Activated CD4-positive, alpha-beta T cell treated with anti-CD3 and anti-CD28 coated beads for 48 hours (primary cell): Measurements from ENCODE around the gene KMT2C.
"Not testable (repeated sequence)": the region's sequence is repeated elsewhere in the genome, so short reads cannot be mapped to it uniquely, and the experiment has no call there.

ENCODE experiments used
- DNase-seq: peaks from one replicate; pipeline ENCODE4 v3.0.0-alpha.2; 2020

The KMT2C gene

DNA sequence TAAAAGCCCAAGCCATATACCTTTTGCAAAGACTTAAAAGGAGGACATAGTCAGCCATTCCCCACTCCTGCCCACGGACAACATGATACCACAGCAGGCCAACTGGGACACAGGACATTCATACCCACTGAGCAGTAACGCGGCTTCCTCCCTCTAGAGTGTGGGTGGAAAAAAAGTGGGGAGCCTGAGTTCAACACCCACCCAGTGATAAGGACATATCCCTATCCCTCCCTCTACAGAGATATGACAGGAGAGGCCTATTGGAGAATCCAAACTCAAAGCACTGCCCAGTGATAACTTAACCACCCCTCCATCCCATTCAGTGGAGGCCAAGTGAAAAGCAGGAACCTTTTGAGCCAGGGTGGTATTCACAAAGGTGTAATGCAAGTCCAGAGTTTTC lies 148.8 kb downstream of the KMT2C start:
- not testable (repeated sequence) for DNase-seq

DNA sequence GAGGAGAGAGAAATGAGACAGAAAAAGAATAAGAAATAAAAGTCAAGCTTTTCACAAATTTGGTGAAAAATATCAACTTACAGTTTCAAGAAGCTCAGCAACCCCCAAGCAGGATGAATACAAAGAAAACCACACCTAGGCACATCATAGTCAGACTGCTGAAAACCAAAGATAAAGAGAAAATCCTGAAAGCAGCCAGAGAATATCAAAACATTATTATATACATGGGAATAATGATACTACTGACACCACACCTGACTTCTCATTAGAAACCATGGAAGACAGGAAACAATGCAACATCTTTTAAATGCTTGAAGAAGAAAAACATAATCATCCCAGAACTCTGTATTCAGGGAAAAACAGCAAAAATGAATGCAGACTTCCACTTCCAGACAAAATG lies 149.6 kb downstream of the KMT2C start:
- not testable (repeated sequence) for DNase-seq

DNA sequence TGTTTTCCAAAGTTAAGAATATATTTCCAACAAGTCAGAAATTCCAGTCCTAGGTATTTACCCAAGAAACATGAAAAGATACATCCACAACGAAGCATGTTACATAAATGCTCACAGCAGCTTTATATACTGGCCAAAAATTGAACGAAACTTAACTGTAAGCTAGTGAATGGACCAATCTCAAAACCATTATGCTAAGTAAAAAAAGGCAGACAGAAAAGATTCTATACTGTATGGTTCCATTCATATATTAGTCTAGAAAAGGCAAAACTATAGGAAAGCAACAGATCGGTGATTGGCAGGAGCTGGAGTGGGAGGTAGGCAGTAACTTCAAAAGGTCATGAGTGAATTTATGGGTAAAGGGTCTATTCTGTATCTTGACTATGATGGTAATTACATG lies 150.8 kb downstream of the KMT2C start:
- not testable (repeated sequence) for DNase-seq

DNA sequence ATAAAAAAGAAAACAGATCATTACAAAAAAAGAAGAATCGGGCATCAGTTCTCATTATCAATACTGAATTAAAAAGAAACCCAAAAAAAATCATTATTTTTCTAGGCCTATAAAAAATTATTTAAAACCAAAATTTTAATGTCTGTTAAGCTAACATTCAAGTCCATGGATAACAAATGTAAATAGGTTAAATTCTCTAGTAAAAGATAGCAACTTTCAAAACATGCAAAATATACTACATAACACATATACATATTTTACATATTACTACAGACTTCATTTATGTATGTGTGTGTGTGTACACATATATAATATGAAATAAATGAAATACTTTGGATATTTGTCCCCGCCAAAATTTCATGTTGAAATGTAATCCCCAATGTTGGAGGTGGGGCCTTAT lies 158.1 kb downstream of the KMT2C start:
- not testable (repeated sequence) for DNase-seq

DNA sequence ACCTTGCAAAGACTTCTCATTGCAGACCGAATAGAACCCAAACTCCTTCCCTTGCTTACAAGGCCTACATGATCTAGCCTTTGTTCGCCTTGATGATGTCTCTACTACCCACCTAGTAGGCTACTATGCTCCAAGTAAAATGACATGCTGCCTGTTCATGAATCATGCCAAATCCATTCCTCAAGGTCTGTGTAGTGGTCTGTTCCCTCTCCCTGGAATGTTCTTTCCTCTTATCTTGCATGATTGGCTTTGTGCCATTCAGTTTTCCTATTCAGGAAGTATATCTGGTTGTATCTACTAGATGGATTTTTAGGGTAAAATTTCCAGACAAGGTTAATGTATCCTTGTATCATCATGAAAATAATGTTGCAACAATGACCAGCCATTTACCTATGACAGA lies 165.4 kb downstream of the KMT2C start:
- DNase-seq, result not testable (repeated sequence)

DNA sequence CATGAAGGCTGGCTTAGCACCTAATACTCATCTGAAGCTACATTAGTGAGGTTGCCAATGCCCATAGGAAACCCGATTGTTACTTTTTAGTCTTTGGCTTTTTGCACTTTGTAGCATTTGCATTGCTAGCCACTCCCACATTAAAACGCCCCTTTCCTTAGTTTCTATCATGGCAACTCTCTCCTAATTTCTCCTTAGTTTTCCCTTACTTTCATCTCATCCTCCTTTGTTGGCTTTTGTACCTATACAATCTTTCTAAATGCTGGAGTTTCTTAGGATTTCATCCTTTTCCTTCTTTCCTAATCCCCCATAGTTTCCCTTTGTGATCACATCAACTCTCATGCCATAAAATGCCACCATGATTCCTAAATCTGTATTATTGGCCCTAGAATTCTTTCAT lies 168.9 kb downstream of the KMT2C start:
- not testable (repeated sequence) for DNase-seq

DNA sequence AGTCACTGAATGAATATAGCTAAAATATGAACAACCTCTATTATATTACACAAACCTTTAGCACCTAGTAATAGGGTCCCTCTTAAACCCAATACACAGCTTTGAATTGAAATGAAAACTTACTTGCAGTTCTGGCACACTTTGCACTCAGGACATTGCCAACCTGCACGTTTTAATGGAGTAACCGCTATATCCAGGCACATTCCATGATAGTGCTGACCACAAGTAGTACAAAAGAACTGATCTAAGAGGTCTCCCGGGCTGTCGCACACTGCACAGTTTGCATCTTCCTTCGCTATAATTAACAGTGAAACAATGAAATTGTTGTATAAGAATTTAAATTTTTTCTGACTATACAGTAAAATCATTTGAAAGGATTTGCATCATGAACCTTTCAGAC lies 170.9 kb downstream of the KMT2C start:
- DNase-seq, result not testable (repeated sequence)

DNA sequence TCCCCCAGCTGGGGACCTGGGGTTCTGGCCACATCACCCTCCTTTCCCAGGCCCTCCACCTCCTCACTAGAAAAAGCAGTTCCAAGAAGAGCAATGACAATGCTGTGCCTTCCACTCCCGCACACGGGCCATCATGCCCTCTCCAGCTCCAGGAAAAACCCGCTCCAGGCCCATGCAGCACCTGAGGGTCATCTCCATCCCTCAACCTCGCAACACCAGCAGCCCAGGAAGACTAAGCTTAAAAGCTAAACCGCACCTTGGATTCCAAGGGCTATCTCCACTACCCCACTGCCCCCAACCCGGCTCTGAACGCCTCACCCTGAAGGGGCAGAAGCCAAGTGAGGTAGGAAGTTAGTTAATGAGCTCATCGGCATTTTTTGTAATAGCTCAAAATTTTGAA lies 173.7 kb downstream of the KMT2C start:
- not testable (repeated sequence) for DNase-seq

DNA sequence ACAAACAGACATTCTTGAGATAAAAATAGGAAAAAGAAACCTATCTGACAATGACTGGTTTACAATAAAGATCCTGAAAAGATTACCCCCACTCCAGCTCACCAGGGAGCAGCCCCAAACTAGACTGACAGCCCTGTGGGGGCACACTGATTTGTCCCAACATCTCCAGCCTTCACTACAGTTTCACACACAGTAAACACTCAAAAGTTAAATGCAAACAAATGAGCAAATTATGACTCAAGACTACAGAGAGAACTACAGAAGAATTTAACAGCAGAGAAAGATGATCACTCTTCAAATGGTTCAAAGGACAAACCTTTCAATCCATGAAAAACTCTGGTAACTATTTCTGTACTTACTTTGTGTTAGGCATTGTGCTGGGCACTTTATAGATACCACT lies 176.2 kb downstream of the KMT2C start:
- not testable (repeated sequence) for DNase-seq

DNA sequence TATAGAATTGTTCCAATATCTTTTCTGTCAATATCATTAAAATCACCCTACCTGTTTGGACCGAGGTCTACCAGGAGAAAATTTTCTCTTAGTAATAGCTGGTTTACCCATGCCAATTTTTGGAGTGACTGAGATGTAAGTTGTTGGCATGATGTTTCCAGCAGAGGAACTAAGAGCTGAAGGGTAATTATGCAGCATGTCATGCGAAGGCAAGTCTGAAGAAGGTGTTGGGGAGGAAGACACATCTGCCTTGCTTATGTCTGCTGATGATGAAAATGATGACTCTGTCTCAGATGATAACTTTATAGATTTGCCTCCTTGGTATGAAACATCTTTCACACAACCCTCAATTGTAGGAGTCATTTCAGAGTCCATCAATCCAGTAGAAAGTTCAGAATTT lies 188.0 kb downstream of the KMT2C start:
- DNase-seq, result not testable (repeated sequence)

DNA sequence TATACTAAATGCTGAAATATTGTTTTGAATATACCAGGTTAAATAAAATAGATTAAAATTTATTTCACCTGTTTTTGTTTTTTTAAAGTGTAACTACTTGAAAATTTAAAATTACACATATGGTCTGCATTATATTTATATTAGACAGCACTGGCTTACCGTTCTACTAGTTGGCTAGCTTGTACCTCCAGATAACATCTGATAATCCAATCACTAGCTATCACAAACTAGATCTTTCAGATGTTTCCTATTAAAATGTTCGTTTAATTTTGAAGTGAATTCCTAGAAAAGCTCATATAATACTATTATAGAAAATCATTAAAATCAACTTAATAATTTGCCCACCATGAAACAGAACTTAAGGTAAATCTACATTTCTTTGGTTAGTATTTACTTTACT lies 190.4 kb downstream of the KMT2C start:
- not testable (repeated sequence) for DNase-seq

DNA sequence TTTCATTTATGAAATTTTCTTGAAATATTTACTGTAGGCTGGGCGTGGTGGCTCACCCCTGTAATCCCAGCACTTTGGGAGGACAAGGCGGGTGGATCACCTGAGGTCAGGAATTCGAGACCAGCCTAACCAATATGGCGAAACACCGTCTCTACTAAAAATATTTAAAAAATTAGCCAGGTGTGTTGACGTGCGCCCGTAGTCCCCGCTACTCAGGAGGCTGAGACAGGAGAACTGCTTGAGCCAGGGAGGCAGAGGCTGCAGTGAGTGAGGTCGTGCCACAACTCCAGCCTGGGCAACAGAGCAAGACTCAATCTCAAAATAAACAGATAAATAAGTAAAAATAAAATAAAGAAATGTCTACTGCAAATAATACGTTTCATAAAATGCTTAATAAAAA lies 192.3 kb downstream of the KMT2C start:
- not testable (repeated sequence) for DNase-seq

DNA sequence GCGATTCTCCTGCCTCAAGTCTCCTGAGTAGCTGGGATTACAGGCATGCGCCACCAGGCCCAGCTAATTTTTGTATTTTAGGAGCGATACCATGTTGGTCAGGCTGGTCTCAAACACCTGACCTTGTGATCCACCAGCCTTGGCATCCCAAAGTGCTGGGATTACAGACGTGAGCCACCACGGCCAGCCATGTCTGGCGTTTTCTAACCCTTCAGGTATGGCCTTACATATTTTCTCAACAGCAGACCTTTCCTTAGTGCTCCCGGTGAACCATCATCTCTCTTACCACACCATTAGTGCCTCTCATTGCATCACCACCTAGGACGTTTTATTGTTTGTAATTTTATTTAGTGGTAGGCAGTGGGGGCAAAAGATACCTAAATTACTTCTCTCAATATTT lies 194.5 kb downstream of the KMT2C start:
- DNase-seq, result not testable (repeated sequence)

DNA sequence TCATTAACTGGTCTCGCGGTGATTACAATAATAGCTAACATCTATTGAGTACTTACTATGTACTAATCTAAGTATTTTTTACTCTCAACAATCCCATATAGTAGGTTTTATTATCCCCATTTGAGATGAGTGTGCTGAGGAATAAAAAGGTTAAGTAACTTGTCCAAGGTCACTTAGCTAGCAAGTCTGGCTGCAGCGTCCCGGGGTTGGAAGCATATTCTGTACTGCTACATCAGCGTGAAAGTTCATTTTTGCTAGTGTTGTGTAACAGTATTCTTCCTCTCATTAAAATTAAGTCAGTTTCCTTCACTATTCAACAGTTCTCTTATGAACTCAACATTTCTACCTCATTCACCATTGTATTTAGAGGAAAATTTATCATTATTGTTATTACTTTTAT lies 199.5 kb downstream of the KMT2C start:
- not testable (repeated sequence) for DNase-seq

DNA sequence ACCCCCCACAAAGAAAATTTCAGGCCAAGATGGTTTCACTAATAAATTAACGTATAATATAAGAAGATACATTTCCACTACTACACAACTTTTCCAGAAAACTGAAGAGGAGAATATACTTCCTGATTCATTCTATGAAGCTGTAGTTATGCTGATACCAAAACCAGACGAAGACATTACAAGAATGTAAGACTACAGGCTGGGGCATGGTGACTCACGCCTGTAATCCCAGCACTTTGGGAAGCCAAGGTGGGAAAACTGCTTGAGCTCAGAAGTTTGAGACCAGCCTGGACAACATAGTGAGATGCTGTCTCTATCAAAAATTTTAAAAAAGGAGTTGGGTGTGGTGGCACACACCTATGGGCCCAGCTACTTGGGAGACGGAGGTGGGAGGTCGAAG lies 201.4 kb downstream of the KMT2C start:
- DNase-seq, result not testable (repeated sequence)

DNA sequence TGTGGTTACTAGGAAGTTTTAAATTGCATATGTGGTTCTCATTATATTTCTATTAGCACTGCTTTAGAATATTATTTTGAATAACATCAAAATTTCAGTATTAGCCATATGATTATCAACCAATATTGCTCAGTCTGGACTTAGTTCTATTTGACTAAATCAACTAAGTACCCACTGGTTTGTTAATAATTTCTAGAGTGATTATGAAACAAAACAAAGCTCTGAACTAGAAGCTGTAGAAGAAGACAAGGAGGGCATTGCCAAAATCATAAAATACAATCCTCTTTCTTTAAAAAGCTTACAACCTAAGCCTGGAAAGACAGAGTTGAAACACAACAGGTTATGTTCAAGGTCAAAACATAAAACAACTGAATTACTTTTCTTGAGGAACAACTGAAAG lies 204.7 kb downstream of the KMT2C start:
- DNase-seq, result no peak

DNA sequence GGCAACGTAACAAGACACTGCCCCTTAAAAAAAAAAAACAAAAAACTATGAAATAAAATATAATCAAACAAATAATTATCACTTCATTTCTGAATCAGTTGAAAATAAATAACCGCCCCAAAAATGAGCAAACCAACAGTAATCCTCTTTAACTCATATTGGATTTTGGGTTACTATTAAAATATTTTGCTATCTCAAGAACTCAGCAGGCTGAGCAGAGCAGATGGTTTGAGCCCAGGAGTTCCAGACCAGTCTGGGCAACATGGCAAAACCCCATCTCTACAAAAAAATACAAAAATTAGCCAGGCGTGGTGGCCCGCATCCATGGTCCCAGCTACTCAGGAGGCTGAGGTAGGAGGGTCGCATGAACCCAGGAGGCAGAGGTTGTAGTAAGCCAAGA lies 216.2 kb downstream of the KMT2C start:
- DNase-seq, result not testable (repeated sequence)

DNA sequence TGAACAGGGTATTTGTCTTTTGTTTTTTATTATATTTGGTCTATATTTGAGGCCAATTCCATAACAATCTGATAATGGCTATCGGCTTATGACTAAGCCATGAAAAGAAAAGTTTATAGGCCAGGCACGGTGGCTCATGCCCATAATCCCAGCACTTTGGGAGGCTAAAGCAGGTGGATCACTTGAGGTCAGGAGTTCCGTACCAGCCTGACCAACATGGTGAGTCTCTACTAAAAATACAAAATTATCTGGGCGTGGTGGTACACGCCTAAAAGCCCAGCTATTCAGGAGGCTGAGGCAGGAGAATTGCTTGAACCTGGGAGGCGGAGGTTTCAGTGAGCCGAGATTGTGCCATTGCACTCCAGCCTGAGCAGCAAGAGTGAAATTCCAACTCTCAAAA lies 227.0 kb downstream of the KMT2C start:
- not testable (repeated sequence) for DNase-seq

DNA sequence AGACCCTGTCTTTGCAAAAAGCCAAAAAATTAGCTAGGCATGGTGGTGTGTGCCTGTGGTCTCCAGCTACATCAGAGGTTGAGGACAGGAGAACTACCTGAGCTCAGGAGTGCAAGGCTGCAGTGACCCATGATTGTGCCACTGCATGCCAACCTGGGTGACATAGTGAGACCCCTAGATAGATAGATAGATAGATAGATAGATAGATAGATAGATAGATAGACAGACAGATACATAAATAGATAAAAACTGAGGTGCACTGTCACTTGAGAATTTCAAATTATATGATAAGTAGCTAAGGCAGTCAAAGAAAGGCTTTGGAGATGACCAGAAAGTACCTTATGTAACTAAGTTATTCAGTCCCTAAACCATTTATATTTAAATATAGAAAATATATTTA lies 231.4 kb downstream of the KMT2C start:
- not testable (repeated sequence) for DNase-seq

DNA sequence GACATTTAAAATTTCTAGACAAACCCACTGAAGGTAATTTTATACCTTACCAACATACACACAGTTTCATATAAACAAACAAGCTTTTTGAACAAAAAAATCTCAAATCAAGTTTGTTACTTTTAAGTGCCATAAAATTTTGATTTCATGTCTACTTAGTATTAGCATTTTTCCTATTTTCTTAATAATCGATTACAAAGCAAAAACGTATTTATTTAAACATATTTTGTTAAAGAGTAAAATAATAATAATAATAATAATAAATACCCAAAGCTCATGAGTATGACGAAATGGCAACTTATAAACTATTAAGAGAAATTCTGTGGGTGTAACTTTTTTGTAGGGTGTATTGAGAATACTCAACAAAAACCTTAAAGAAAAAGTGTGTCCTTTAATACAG lies 232.7 kb downstream of the KMT2C start:
- DNase-seq, result no peak

DNA sequence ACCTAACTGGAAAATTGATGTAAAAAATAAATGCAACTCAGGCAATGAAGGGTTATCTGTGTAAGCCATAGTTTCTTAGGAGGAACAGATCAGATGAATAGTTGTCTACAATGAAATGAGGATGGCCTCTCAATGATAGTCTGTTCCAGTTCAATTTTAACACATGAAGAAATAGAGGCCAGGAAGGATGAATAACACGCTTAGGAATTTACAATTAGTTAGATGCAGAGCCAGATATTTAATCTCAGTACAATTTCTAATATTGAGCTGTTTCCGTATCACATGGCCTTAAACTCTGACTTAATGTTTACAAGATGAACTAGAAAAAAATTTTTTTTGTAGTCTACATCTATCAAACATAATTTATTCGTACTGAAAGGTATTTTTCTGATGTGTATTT lies 233.7 kb downstream of the KMT2C start:
- DNase-seq, result no peak

DNA sequence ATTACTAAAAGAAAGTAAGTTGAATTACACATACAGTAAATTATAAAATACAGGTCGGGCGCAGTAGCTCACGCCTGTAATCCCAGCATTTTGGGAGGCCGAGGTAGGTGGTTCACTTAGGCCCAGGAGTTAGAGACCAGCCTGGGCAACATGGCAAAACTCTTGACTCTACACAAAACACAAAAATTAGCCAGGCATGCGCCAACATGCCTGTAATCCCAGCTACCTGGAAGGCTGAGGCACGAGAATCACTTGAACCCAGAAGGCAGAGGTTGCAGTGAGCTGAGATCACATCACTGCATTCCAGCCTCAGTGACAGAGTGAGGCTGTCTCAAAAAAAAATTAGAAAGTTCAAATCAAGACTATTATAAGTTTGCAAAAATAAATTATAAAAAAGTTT lies 235.4 kb downstream of the KMT2C start:
- DNase-seq, result no peak

DNA sequence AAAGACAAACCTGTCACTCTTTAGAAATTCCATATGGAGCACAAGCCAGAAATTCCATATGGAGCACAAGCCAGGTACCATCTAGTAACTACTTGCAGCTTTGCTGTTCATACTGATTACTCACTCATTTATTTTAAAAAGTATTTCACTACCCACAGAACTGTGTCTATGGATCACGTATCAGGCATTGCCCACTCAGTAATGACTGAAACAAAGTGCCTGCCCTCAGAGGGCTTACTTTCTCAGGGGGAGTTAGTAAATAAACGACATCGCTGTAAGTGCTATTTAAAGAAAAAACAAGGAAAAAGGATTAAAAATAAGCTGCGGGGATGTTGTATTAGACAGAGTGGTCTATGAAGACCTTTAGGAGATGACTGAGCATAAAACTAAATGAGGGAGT lies 239.4 kb downstream of the KMT2C start:
- DNase-seq, result no peak

DNA sequence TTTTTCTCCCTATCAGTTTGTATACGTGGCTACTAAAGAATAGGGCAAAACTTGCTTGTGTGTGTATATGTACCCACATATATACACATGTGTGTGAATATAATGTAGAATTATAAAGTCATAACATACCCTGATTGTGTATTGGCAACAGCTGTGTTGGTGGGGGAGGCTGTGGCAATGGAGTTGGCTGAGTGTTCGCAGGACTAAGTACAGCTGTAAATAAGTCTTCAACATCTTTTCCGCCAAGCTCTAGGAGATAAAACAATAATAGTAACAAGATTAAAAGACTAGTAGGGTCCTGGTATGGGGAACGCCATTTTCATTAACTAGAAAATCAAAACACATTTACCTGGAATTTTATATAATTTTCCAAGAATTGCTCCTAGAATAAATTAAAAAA lies 241.9 kb downstream of the KMT2C start:
- no peak for DNase-seq

DNA sequence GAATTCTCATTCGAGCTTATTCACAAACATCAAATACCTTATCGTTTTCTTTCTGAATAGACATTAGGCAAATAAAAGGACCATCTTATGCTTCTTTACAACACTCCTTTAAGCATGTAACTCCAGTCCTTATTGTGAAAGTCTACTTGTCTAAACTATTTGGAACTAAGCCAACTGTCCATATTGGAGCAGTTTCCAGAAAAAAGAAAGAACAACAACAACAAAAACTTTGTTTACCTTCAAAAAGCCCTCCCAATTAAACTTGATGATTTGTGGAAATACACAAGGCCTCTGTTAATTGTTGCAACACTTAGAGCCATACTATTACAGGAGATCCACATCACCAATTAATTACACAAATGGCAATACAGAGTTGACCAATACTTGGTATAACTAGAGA lies 246.7 kb downstream of the KMT2C start:
- DNase-seq, result no peak

DNA sequence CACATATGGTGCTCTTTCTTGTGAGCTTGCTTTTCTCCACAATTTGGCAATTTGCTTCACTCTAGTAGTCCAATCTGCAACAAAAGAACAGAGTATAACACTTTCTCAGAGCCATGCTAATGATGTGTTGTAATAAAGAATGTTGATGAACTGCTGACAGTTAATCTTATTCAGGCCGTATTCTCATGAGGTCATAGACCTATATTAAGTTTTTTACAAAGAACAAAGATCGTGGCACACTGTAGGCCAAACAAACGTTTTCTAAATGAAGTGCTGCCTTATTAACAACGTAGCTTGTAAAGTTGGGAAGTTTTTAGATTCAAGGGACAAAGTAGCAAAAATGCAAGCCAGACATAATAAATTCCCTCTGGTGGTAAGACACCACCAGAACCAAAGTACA lies 250.2 kb downstream of the KMT2C start:
- no peak for DNase-seq
